Panc1 (cell line): Measurements from ENCODE around the gene ZC3H12D.

Source experiments
- POLR2AphosphoS5 ChIP-seq: IDR thresholded peaks from 2 replicates; pipeline ENCODE4 v1.6.1; 2012; ENCODE audit warnings: mild to moderate bottlenecking, low read depth, low read length, moderate library complexity
- SIN3A ChIP-seq: IDR thresholded peaks from 2 replicates; pipeline ENCODE4 v1.6.1; 2012; ENCODE audit warnings: low read depth, mild to moderate bottlenecking, low read length, moderate library complexity, borderline replicate concordance; ENCODE audit not compliant: insufficient read depth
- TCF7L2 ChIP-seq: IDR thresholded peaks from 2 replicates; pipeline ENCODE4 v1.6.1; 2011; ENCODE audit warnings: mild to moderate bottlenecking, low read depth, low read length, inconsistent platforms
- TF ChIP-seq, protein P1 (sequence below): fragments of 450-650 bp; IDR thresholded peaks from 2 replicates; pipeline ENCODE4 v1.5.1; 2017; ENCODE audit warnings: mild to moderate bottlenecking
- TF ChIP-seq, protein P2 (sequence below), 2 experiments: IDR thresholded peaks; 2 replicates each; pipeline ENCODE4 v1.6.1; 2011 to 2012; ENCODE audit warnings: low read depth in 2 of 2, control low read depth in 1 of 2, low read length in 1 of 2, mild to moderate bottlenecking in 1 of 2, moderate library complexity in 1 of 2; ENCODE audit not compliant: insufficient read depth in 1 of 2

DNA sequence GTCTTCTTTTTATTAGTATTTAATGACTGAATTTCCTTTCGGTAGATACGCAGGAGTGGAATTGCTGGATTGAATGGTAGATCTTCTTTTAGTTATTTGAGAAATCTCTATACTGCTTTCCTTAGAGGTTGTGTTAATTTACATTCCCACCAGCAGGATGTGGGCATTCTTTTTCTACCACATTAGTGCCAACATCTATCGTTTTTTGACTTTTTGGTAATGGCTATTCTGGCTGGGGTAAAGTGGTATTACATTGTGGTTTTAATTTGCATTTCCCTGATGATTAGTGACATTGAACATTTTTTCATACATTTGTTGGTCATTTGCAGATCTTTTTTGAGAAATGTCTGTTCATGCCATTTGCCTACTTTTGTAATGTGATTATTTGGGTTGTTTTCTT is 47.6 kb downstream of the ZC3H12D start:
- TF ChIP-seq, protein P1, sequence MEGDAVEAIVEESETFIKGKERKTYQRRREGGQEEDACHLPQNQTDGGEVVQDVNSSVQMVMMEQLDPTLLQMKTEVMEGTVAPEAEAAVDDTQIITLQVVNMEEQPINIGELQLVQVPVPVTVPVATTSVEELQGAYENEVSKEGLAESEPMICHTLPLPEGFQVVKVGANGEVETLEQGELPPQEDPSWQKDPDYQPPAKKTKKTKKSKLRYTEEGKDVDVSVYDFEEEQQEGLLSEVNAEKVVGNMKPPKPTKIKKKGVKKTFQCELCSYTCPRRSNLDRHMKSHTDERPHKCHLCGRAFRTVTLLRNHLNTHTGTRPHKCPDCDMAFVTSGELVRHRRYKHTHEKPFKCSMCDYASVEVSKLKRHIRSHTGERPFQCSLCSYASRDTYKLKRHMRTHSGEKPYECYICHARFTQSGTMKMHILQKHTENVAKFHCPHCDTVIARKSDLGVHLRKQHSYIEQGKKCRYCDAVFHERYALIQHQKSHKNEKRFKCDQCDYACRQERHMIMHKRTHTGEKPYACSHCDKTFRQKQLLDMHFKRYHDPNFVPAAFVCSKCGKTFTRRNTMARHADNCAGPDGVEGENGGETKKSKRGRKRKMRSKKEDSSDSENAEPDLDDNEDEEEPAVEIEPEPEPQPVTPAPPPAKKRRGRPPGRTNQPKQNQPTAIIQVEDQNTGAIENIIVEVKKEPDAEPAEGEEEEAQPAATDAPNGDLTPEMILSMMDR, result no peak
- TF ChIP-seq TCF7L2 (no peak), POLR2AphosphoS5 (no peak), SIN3A (no peak)
- TF ChIP-seq, protein P2, sequence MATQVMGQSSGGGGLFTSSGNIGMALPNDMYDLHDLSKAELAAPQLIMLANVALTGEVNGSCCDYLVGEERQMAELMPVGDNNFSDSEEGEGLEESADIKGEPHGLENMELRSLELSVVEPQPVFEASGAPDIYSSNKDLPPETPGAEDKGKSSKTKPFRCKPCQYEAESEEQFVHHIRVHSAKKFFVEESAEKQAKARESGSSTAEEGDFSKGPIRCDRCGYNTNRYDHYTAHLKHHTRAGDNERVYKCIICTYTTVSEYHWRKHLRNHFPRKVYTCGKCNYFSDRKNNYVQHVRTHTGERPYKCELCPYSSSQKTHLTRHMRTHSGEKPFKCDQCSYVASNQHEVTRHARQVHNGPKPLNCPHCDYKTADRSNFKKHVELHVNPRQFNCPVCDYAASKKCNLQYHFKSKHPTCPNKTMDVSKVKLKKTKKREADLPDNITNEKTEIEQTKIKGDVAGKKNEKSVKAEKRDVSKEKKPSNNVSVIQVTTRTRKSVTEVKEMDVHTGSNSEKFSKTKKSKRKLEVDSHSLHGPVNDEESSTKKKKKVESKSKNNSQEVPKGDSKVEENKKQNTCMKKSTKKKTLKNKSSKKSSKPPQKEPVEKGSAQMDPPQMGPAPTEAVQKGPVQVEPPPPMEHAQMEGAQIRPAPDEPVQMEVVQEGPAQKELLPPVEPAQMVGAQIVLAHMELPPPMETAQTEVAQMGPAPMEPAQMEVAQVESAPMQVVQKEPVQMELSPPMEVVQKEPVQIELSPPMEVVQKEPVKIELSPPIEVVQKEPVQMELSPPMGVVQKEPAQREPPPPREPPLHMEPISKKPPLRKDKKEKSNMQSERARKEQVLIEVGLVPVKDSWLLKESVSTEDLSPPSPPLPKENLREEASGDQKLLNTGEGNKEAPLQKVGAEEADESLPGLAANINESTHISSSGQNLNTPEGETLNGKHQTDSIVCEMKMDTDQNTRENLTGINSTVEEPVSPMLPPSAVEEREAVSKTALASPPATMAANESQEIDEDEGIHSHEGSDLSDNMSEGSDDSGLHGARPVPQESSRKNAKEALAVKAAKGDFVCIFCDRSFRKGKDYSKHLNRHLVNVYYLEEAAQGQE (IDR thresholded peaks at IDR 0.05; ENCODE audit: insufficient read depth in 1 of 2, low read depth in 2 of 2, low read length in 1 of 2), result no peak
